Panc1 (cell line): ENCODE measurements around the gene ARHGEF7. TPM values are rescaled to one million over a fixed set of nuclear protein-coding genes. Genes with fewer than 3 reads are reported as not detected.

Source experiments
- ATAC-seq: fragments of 200-7000 bp; cut with Tn5 transposase; 2 replicates; pipeline ENCODE4 v1.9.1; 2020; ENCODE audit warnings: mild to moderate bottlenecking, moderate library complexity
- BruUV-seq: library from RNA; stranded (reverse); fragments of 400-500 nt; replicated peaks from 2 replicates; lab custom pipeline; 2021; lab: Mats Ljungman, UMichigan
- CTCF ChIA-PET: fragments of 300-600 bp; sonication (Branson Sonifier 250); formaldehyde crosslinking; loops from one replicate; lab custom pipeline; 2022; ENCODE audit warnings: antibody characterized with exemption; lab: Charles Lee
- POLR2A ChIA-PET: fragments of 300-600 bp; sonication (Branson Sonifier 250); formaldehyde crosslinking; loops from one replicate; lab custom pipeline; 2022; ENCODE audit warnings: antibody characterized with exemption; lab: Charles Lee
- DNase-seq: peaks from one replicate; pipeline ENCODE4 v3.0.0-alpha.2; 2010; ENCODE audit warnings: low read depth, low spot score
- H3K27ac ChIP-seq: 2 replicates; pipeline ENCODE4 v1.5.1; 2011; ENCODE audit warnings: mild to moderate bottlenecking, low read length, inconsistent platforms
- H3K27me3 ChIP-seq: fragments of 200-500 bp; sonication (Bioruptor generic); 2 replicates; pipeline ENCODE4 v1.6.0; 2014; ENCODE audit warnings: low read length, inconsistent platforms; ENCODE audit not compliant: control insufficient read depth, insufficient read depth
- H3K36me3 ChIP-seq: fragments of 200-500 bp; sonication (Bioruptor generic); 2 replicates; pipeline ENCODE4 v1.5.1; 2014; ENCODE audit warnings: inconsistent platforms, mild to moderate bottlenecking, low read length, moderate library complexity; ENCODE audit not compliant: control insufficient read depth, insufficient read depth
- H3K4me1 ChIP-seq: 2 replicates; pipeline ENCODE4 v1.5.1; 2011; ENCODE audit warnings: inconsistent platforms, mild to moderate bottlenecking, low read length, moderate library complexity; ENCODE audit not compliant: control insufficient read depth, insufficient read depth
- H3K4me3 ChIP-seq, 2 experiments: 2 replicates each; pipeline ENCODE4 v1.5.1; 2011 to 2012; ENCODE audit warnings: low read depth in 2 of 2, low read length in 2 of 2, mild to moderate bottlenecking in 2 of 2, inconsistent platforms in 1 of 2, moderate library complexity in 1 of 2
- H3K9me3 ChIP-seq: fragments of 200-500 bp; sonication (Bioruptor generic); 2 replicates; pipeline ENCODE4 v1.5.1; 2014; ENCODE audit warnings: low read depth, mild to moderate bottlenecking, inconsistent platforms, low read length, moderate library complexity; ENCODE audit not compliant: control insufficient read depth, insufficient read depth
- CTCF ChIP-seq: fragments of 450-650 bp; IDR thresholded peaks from 2 replicates; pipeline ENCODE4 v1.5.1; 2017; ENCODE audit warnings: mild to moderate bottlenecking
- POLR2AphosphoS5 ChIP-seq: IDR thresholded peaks from 2 replicates; pipeline ENCODE4 v1.6.1; 2012; ENCODE audit warnings: mild to moderate bottlenecking, low read depth, low read length, moderate library complexity
- REST ChIP-seq, 2 experiments: IDR thresholded peaks; 2 replicates each; pipeline ENCODE4 v1.6.1; 2011 to 2012; ENCODE audit warnings: low read depth in 2 of 2, control low read depth in 1 of 2, low read length in 1 of 2, mild to moderate bottlenecking in 1 of 2, moderate library complexity in 1 of 2; ENCODE audit not compliant: insufficient read depth in 1 of 2
- SIN3A ChIP-seq: IDR thresholded peaks from 2 replicates; pipeline ENCODE4 v1.6.1; 2012; ENCODE audit warnings: low read depth, mild to moderate bottlenecking, low read length, moderate library complexity, borderline replicate concordance; ENCODE audit not compliant: insufficient read depth
- TCF7L2 ChIP-seq: IDR thresholded peaks from 2 replicates; pipeline ENCODE4 v1.6.1; 2011; ENCODE audit warnings: mild to moderate bottlenecking, low read depth, low read length, inconsistent platforms
- in situ Hi-C: cut with HindIII; loops from 2 replicates; pipeline ENCODE4 v1.10.0; 2016; ENCODE audit warnings: low sequenced_read_pairs, low pct_unique_long_range_greater_than_20kb
- intact Hi-C: fragments of 100-400 bp; cut with micrococcal nuclease; formaldehyde crosslinking; loops from one replicate; pipeline ENCODE4 v1.10.0; 2022; ENCODE audit not compliant: unreplicated experiment
- total RNA-seq: library from RNA; stranded (reverse); gene quantifications from one replicate; pipeline ENCODE4 v1.2.1, GENCODE V29; 2021; ENCODE audit not compliant: unreplicated experiment

Gene ARHGEF7
- total RNA-seq, 1 experiment from 2014 or later = 36.4 TPM

GRCh38 chr13:111183959-111184358 is 68.8 kb downstream of the ARHGEF7 start:
- DNase-seq (no peak), ATAC-seq (no peak)
- no peak for TF ChIP-seq TCF7L2
- TF ChIP-seq SIN3A = no peak
- no peak for TF ChIP-seq CTCF
- TF ChIP-seq POLR2AphosphoS5 = no peak
- TF ChIP-seq REST (IDR thresholded peaks at IDR 0.05; ENCODE audit: insufficient read depth in 1 of 2, low read depth in 2 of 2, low read length in 1 of 2) = no peak
- ChIA-PET CTCF (no interaction called here), POLR2A (no interaction called here)
- intact Hi-C loops (no loop called here), in situ Hi-C loops (no loop called here)
- H3K9me3 ChIP-seq = no peaks in the 10 kb centered on the region
- no peaks in the 10 kb centered on the region for H3K27me3 ChIP-seq
- BruUV-seq = no TSS peak
- H3K27ac ChIP-seq = no peak overlapping the region
- no peaks in the 10 kb centered on the region for H3K36me3 ChIP-seq
- H3K4me3 ChIP-seq = no peak overlapping the region
- no peaks in the 10 kb centered on the region for H3K4me1 ChIP-seq

GRCh38 chr13:111184458-111185401 is 69.6 kb downstream of the ARHGEF7 start:
- POLR2A ChIA-PET = no interaction called here
- Histone ChIP-seq H3K4me1 (no peaks in the 10 kb centered on the region), H3K36me3 (no peaks in the 10 kb centered on the region), H3K27me3 (no peaks in the 10 kb centered on the region), H3K27ac (no peak overlapping the region), H3K4me3 (no peak overlapping the region), H3K9me3 (no peaks in the 10 kb centered on the region)
- in situ Hi-C loops (no loop called here), intact Hi-C loops (no loop called here)
- CTCF ChIA-PET = no interaction called here
- TF ChIP-seq POLR2AphosphoS5 (no peak), TCF7L2 (no peak), CTCF (no peak), SIN3A (no peak), REST (IDR thresholded peaks at IDR 0.05; ENCODE audit: insufficient read depth in 1 of 2, low read depth in 2 of 2, low read length in 1 of 2) (no peak)
- ATAC-seq (no peak), DNase-seq (no peak)
- no TSS peak for BruUV-seq
